Measurements from ENCODE around the gene CDK6.

Gene CDK6

GRCh38 chr7:92644406-92645113, 191.8 kb downstream of the CDK6 start:
- no peak for DNase-seq (ENCODE audit: low read depth)

DNA sequence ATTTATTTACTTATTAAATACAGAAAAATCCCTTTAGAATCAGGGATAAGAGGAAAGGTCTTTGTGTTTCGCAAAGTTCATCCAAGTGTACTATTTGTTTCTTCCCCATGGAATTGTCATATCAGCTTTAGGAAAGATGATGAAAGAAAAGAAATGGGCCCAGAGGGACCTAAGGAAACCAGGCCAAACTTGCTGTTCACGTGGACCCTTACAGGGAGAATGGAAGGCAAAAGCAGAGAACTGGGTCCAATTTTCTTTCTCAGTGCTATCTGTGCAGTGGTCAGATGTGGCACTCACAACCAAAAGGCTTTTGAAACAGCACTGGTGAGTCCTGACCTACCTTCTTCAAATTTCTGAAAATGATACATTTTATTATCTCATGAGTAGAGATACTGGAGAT, 192.6 kb downstream of the CDK6 start:
- no peak for DNase-seq (ENCODE audit: low read depth)

- peak; percentile 74 for DNase-seq (ENCODE audit: low read depth)
Measured at GRCh38 chr7:92641921-92642511, 194.4 kb downstream of the CDK6 start.

DNA sequence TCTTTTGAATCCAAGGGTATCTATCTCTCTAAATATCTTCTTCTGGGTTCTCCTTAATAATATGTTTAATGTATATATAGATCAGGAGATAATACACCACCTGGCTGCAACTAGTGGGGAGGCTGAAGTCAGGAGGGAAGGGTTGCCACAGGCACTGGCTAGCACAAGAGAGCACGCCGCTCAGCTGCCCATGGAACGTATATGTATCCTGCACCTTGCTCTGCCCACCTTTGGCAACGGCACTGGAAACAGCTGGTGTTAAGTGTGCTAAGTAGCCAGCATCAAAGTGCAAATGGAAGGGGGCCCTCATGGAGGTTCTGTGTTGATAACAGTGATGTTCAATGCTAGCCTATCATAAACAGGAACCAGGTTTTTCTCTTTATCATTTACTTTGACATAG, 196.4 kb downstream of the CDK6 start:
- DNase-seq (ENCODE audit: low read depth): no peak

- DNase-seq (ENCODE audit: low read depth): no peak
Measured at GRCh38 chr7:92639213-92639896, 197.0 kb downstream of the CDK6 start.

DNA sequence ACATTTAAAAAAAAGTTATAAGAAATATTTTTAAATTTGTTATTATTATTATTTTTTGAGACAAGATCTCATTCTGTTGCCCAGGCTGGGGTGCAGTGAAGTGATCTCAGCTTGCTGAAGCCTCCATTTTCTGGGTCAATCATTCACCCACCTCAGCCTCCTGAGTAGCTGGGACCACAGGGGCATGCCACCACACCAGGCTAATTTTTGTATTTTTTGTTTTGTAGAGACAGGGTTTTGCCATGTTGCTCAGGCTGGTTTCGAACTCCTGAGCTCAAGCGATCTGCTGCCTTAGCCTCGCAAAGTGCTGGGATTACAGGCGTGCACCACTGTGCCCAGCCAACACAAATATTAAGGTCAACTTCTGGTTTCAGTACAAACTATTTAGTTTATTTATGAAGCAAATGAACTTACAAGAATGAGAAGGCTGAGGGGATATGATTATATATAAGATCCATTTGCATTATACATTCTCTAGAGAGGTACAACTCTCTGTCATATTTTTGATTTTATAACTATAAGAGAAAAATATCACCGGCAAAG, 200.3 kb downstream of the CDK6 start:
- no peak for DNase-seq (ENCODE audit: low read depth)

DNA sequence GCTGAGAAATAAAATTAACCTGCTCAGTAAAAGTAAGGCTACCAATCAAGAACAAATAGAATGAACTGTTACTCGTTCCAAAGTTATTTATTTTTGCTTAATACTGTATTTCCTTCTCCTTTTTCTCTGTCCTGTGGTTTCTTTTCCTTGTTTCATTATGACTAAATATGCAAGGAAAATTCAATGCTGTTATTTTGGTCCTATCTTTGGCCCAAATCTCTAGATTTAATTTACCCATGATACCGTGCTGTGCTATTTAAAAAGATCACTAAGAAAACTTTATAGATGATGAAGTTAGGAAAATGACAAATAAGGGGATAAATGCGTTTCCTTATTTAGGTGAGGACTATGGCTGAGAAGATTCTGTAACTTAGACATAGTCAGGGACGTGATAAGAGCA, 200.8 kb downstream of the CDK6 start:
- peak; percentile 19 for DNase-seq (ENCODE audit: low read depth)

GRCh38 chr7:92634924-92635519, 201.4 kb downstream of the CDK6 start:
- peak; percentile 81 for DNase-seq (ENCODE audit: low read depth)

- peak; percentile 19 for DNase-seq (ENCODE audit: low read depth)
Measured at GRCh38 chr7:92634205-92634604, 202.2 kb downstream of the CDK6 start.

- DNase-seq (ENCODE audit: low read depth): peak; percentile 93
Measured at GRCh38 chr7:92633211-92633906, 203.0 kb downstream of the CDK6 start.

DNA sequence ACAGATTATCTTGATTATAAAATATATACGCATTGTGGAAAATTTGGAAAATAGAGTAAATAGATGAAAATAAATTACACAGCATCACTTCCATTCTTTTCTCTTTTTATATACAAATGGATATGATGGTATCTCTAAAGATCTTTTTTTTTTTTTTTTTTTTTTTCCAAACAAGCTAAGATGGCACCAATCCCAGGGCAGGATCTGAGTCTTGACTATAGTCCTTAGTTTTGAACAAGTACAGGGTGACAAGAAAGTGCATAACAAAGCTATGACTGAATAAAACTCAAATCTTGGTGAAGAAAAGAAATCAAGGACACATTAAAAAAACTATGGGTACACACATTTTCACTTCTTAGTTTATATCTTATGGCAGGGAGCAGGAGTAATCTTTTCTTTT, 203.6 kb downstream of the CDK6 start:
- DNase-seq (ENCODE audit: low read depth): no peak

GRCh38 chr7:92631850-92632487, 204.4 kb downstream of the CDK6 start:
- no peak for DNase-seq (ENCODE audit: low read depth)

DNA sequence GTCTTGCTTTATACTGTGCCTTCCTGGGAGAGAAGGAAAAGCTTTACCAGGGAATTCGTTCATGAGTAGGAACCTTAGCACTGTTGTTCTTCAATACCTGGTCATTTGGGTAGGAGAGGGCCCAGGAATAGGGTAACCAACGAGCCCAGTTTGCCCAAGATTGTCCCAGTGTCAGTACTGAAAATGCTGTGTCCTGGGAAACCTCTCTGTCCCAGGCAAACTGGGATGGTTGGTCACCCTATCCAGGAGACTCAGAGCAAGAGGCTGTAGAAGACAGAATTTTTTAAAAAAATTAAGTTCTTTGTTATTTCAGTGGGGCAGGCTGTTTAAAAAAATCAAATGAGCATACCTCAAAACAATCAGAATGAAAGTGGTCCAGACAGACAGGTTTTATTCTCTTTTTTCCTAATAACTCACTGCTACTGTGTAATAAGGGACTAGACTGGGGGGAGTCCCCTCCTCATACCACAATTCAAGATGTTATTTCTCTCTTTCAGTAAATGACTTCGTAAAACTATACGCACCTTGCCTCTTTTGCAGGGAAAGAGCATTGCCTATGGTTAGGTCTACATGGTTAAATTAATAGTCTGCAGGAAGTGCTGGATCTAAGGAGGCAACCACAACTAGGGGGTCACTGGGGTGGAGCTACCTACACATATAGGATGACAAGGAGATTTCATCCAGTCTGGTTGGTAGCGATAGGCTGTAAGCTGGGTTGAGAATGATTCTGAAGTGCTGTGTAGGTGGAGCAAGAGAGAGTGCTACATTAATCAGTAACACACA, 205.1 kb downstream of the CDK6 start:
- DNase-seq (ENCODE audit: low read depth): no peak

GRCh38 chr7:92629779-92630178, 206.6 kb downstream of the CDK6 start:
- no peak for DNase-seq (ENCODE audit: low read depth)

GRCh38 chr7:92627956-92628355, 208.4 kb downstream of the CDK6 start:
- no peak for DNase-seq (ENCODE audit: low read depth)

DNA sequence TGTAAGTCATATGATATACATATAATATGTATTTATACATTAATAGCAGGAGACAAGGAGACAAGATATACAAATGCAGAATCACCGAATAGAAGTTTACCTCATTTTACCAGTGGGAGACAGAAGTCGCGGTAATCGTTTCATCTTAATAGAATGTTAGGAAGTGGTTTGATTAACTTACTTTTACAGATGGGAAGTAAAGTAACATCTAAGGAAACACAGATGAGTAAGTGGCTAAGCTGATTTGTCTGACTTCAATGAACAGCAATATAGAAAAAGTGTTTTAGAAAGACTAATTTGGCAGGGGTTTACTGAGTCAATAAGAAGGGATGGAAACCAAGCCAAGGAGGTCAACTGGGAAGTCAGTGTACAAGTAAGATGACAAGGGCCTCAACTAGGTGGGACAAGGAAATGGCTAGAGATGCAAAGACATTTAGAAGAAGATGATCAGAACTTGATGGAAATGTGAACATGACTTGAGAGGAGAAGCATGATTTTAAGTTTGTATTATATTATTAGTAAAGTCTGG, 210.0 kb downstream of the CDK6 start:
- no peak for DNase-seq (ENCODE audit: low read depth)

GRCh38 chr7:92625617-92626016, 210.8 kb downstream of the CDK6 start:
- DNase-seq (ENCODE audit: low read depth): peak; percentile 36

DNA sequence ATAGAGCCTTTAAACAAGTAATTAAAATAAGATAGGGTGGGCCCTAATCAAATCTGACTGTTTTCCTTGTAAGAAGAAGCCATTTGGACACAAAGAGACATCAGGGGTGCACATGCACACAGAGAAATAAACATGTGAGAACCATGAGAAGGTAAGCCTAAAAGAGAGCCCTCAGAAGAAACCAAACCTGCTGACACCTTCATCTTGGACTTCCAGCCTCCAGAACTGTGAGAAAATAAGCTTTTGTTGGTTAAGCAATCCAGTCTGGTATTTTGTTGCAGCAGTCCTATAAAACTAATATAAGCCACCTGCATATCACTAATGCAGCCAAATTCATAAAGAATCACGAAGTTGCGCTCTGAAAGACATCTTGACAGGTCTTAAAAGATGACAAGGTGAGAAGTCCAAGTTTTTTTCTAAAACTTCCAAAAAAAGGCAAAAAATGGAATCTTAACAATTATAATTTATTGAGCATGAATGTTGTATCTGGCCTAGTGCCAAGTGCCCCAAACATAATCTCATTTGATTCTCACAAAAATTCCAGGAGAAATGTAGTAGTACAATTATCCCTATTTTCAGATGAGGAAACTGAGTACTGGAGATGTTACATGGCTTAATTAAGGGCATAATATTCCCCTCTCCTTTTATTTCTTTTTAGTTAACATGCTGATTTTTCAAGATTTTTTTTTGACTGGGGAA, 211.9 kb downstream of the CDK6 start:
- no peak for DNase-seq (ENCODE audit: low read depth)

DNA sequence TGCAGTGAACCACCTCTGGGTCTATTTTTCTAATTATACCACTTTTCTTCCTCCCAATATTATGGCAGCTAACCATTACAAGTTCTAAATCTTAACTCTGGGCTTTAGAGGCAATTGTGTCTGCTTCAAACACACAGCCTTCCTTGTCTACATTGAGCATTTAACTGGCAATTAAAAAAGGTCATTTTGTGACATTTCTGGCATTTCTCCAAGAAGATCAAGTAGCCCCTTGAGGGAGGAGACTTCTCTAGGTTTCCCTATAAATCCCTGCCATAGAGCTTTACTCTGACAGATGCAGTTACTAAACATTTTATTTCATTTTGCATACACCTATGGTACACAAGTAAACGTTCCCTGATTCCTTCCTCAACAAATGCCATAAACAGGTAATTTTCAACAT, 212.8 kb downstream of the CDK6 start:
- no peak for DNase-seq (ENCODE audit: low read depth)

- no peak for DNase-seq (ENCODE audit: low read depth)
Measured at GRCh38 chr7:92622685-92623084, 213.7 kb downstream of the CDK6 start.
